GM12891 (cell line): ENCODE results near the gene ATP12A.

Experiments
- POLR2A ChIP-seq: IDR thresholded peaks from 2 replicates; pipeline ENCODE4 v1.6.1; 2011; ENCODE audit warnings: low read depth, low read length, control low read depth
- POLR2AphosphoS5 ChIP-seq: IDR thresholded peaks from 2 replicates; pipeline ENCODE4 v1.6.1; 2011; ENCODE audit warnings: low read depth, low read length, control low read depth
- SPI1 ChIP-seq: IDR thresholded peaks from 2 replicates; pipeline ENCODE4 v1.6.1; 2011; ENCODE audit warnings: low read depth, low read length, control low read depth

DNA sequence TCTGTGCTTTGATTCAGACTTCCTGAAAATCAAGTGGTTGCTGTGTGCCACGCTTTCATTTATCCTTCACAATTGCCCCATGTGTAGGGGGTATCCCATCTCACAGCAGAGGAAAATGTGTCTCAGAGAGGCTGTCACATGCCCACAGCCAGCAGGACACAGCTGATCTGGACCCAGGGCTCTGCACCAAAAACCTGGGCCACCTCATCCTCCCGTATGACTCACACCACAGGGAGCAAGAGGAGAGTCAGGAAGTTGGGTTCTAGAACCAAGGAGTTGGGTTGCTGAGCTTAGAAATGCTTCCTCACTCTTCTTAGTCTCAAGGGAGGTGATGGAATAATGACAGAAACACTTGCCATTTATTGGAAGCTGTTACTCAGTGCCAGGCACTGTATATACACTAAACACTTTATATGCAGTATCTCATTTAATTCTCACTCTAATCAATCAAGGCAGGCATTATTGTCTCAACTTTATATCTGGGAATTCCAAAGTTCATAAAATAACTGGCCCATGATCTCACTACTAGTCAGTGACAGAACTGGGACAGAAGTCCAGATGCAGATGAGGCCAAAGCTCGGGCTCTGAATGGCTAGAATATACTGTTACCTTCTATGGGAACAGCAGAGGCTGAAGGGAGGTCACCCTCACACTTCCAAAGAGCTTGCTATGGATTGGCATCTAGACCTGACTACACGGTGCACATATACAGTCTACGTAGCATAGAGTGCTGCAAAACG is 47.7 kb upstream of the ATP12A start:
- TF ChIP-seq POLR2AphosphoS5, result no peak
- TF ChIP-seq POLR2A, result no peak
- TF ChIP-seq SPI1, result no peak
